CD4-positive, CD25-positive, alpha-beta regulatory T cell (primary cell): Measurements from ENCODE around the gene SLC22A14. TPM values are rescaled to one million over a fixed set of nuclear protein-coding genes. Genes with fewer than 3 reads are reported as not detected.

ENCODE experiments used
- ATAC-seq, 2 donors: fragments of 150-1000 bp; cut with Tn5 transposase; one replicate each; pipeline ENCODE4 v1.10.0; 2021; ENCODE audit warnings: low read depth in 2 of 2, moderate number of reproducible peaks in 2 of 2, moderate library complexity in 1 of 2
- DNase-seq, 3 donors: peaks; one replicate each; pipeline versions ENCODE4 v3.0.0 to v3.0.0-alpha.2; 2012 to 2022; ENCODE audit warnings: mixed read lengths in 1 of 3
- H3K27ac ChIP-seq: one replicate; pipeline ENCODE4 v1.7.0; 2013; ENCODE audit warnings: mild to moderate bottlenecking, low read length; ENCODE audit not compliant: insufficient read depth, poor library complexity, severe bottlenecking
- H3K27me3 ChIP-seq: one replicate; pipeline ENCODE4 v1.7.0; 2013; ENCODE audit warnings: low read length; ENCODE audit not compliant: control insufficient read depth, insufficient read depth
- H3K36me3 ChIP-seq: one replicate; pipeline ENCODE4 v1.7.0; 2013; ENCODE audit warnings: mild to moderate bottlenecking, low read length, moderate library complexity; ENCODE audit not compliant: control insufficient read depth, insufficient read depth
- H3K4me1 ChIP-seq: 2 replicates; pipeline ENCODE4 v1.7.0; 2013; ENCODE audit warnings: mild to moderate bottlenecking, low read length; ENCODE audit not compliant: insufficient read depth, control insufficient read depth, poor library complexity, severe bottlenecking
- H3K4me3 ChIP-seq: one replicate; pipeline ENCODE4 v1.7.0; 2013; ENCODE audit warnings: low read depth, mild to moderate bottlenecking, low read length, moderate library complexity
- H3K9me3 ChIP-seq, 2 experiments: 1 replicate in 1 of 2; 2 replicates in 1 of 2; pipeline ENCODE4 v1.7.0; 2013; ENCODE audit warnings: low read length in 2 of 2, mild to moderate bottlenecking in 1 of 2, moderate library complexity in 1 of 2; ENCODE audit not compliant: control insufficient read depth in 2 of 2
- H3K27ac Mint-ChIP-seq, 3 donors: one replicate each; pipeline ENCODE4 v1.8.0; 2020 to 2022; ENCODE audit warnings: mild to moderate bottlenecking in 3 of 3, mixed read lengths in 3 of 3, moderate library complexity in 2 of 3
- H3K27me3 Mint-ChIP-seq: one replicate; pipeline ENCODE4 v1.8.0; 2022; ENCODE audit warnings: mild to moderate bottlenecking, mixed read lengths
- H3K36me3 Mint-ChIP-seq: one replicate; pipeline ENCODE4 v1.8.0; 2020; ENCODE audit warnings: mixed read lengths
- H3K4me1 Mint-ChIP-seq, 4 donors: one replicate each; pipeline ENCODE4 v1.8.0; 2020 to 2022; ENCODE audit warnings: mixed read lengths in 4 of 4, mild to moderate bottlenecking in 1 of 4
- H3K4me3 Mint-ChIP-seq, 4 donors: one replicate each; pipeline ENCODE4 v1.8.0; 2020 to 2022; ENCODE audit warnings: mild to moderate bottlenecking in 4 of 4, mixed read lengths in 4 of 4, moderate library complexity in 3 of 4
- H3K9me3 Mint-ChIP-seq, 7 donors: one replicate each; pipeline ENCODE4 v1.8.0; 2020 to 2022; ENCODE audit warnings: mixed read lengths in 7 of 7, mild to moderate bottlenecking in 3 of 7, moderate library complexity in 2 of 7
- polyA plus RNA-seq, 4 donors: library from polyadenylated mRNA; unstranded; fragments of 300-500 nt; fragmentation: Illumina TruSeq; gene quantifications; one replicate each; pipeline ENCODE4 v1.2.3, GENCODE V29; 2021
- total RNA-seq: library from RNA; stranded (reverse); gene quantifications from one replicate; pipeline ENCODE4 v1.2.3, GENCODE V29; 2022

Gene SLC22A14
- total and polyA plus RNA-seq, 5 donors from 2014 or later: not detected

DNA sequence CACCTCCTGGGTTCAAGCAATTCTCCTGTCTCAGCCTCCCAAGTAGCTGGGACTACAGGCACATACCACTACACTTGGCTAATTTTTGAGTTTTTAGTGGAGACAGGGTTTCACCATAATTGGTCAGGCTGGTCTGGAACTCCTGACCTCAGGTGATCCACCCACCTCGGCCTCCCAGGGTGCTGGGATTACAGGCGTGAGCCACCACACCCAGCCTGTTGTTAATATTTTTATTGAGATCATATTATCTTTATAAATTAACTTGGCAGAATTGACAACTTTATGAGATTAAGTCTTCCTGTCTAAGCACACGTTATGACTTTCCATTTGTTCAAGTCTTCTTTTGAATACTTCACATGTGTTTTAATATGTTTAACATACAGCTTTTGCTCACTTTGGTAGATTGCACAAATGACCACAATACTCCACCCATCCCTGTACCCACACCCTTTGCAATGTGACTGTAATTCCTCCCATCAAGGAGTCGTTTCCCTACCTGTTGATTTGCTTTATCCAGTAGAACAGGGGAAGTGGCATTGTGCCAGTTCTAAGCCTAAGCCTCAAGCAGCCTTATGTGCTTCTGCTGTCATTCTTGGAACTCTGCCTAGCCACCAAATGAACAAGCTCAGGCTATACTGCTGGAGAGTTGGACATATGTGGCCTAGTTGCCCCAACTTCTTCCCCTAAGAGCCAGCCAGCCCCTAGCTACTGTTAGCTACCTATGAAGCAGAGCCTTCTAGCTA, 72.7 kb downstream of the SLC22A14 start:
- no peaks in the 10 kb centered on the region for H3K9me3 Mint-ChIP-seq
- Histone ChIP-seq H3K4me1 (no peaks in the 10 kb centered on the region), H3K4me3 (no peak overlapping the region), H3K9me3 (no peaks in the 10 kb centered on the region), H3K27ac (no peak overlapping the region), H3K36me3 (no peaks in the 10 kb centered on the region), H3K27me3 (no peaks in the 10 kb centered on the region)
- H3K4me1 Mint-ChIP-seq: peaks cover 0 to 5% (median 0%) of the 10 kb centered on the region in 4 donors
- ATAC-seq (no peak), DNase-seq (no peak)
- no peaks in the 10 kb centered on the region for H3K36me3 Mint-ChIP-seq
- no peak overlapping the region for H3K27ac Mint-ChIP-seq
- no peak overlapping the region for H3K4me3 Mint-ChIP-seq
- no peaks in the 10 kb centered on the region for H3K27me3 Mint-ChIP-seq

DNA sequence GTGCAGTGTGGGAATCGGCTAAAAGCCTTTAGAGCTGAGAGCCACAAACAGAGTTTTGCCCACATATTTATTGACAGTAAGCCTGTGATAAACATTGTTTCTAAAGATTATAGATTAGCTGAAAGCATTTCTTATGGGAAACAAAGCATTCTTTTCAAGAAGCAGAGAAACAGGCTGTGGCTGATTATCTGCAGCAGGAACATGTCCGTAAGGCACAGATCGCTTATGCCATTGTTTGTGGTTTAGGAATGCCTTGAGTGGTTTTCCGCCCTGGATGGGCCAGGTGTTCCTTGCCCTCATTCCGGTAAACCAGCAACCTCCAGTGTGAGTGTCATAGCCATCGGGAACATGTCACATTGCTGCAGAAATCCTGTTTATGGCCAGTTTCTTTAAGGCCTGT, 76.9 kb downstream of the SLC22A14 start:
- ATAC-seq (no peak), DNase-seq (no peak)
- Histone ChIP-seq H3K4me3 (no peak overlapping the region), H3K27me3 (no peaks in the 10 kb centered on the region), H3K9me3 (no peaks in the 10 kb centered on the region), H3K36me3 (no peaks in the 10 kb centered on the region), H3K4me1 (no peaks in the 10 kb centered on the region), H3K27ac (no peak overlapping the region)
- Mint-ChIP-seq H3K4me3 (no peak overlapping the region), H3K36me3 (no peaks in the 10 kb centered on the region), H3K27me3 (no peaks in the 10 kb centered on the region), H3K9me3 (no peaks in the 10 kb centered on the region), H3K27ac (no peak overlapping the region), H3K4me1 (peaks cover 0 to 5% (median 0%) of the 10 kb centered on the region in 4 donors)

GRCh38 chr3:38360345-38360744, 78.3 kb downstream of the SLC22A14 start:
- peaks cover 0 to 4% (median 2%) of the 10 kb centered on the region in 4 donors for H3K4me1 Mint-ChIP-seq
- H3K27ac Mint-ChIP-seq: no peak overlapping the region
- no peaks in the 10 kb centered on the region for H3K4me1 ChIP-seq
- no peaks in the 10 kb centered on the region for H3K27me3 ChIP-seq
- H3K4me3 ChIP-seq: no peak overlapping the region
- no peaks in the 10 kb centered on the region for H3K27me3 Mint-ChIP-seq
- no peak overlapping the region for H3K27ac ChIP-seq
- no peaks in the 10 kb centered on the region for H3K9me3 Mint-ChIP-seq
- no peak overlapping the region for H3K4me3 Mint-ChIP-seq
- H3K9me3 ChIP-seq: no peaks in the 10 kb centered on the region
- no peak for DNase-seq
- no peaks in the 10 kb centered on the region for H3K36me3 Mint-ChIP-seq
- no peak for ATAC-seq
- no peaks in the 10 kb centered on the region for H3K36me3 ChIP-seq

- ATAC-seq: no peak
- no peak overlapping the region for H3K4me3 ChIP-seq
- H3K4me1 Mint-ChIP-seq: peaks cover 0 to 4% (median 2%) of the 10 kb centered on the region in 4 donors
Observed at GRCh38 chr3:38361496-38361895, 79.4 kb downstream of the SLC22A14 start.

GRCh38 chr3:38362825-38363224, 80.7 kb downstream of the SLC22A14 start:
- no peaks in the 10 kb centered on the region for H3K27me3 ChIP-seq
- no peaks in the 10 kb centered on the region for H3K36me3 ChIP-seq
- Mint-ChIP-seq H3K4me1 (peaks cover 0 to 4% (median 2%) of the 10 kb centered on the region in 4 donors), H3K9me3 (no peaks in the 10 kb centered on the region), H3K36me3 (no peaks in the 10 kb centered on the region), H3K27ac (no peak overlapping the region), H3K4me3 (no peak overlapping the region), H3K27me3 (no peaks in the 10 kb centered on the region)
- ATAC-seq (no peak), DNase-seq (no peak)
- H3K4me3 ChIP-seq: no peak overlapping the region
- no peaks in the 10 kb centered on the region for H3K9me3 ChIP-seq
- H3K4me1 ChIP-seq: no peaks in the 10 kb centered on the region
- H3K27ac ChIP-seq: no peak overlapping the region

More at GRCh38 chr3:38361496-38361895, 79.4 kb downstream of the SLC22A14 start:
- H3K4me1 ChIP-seq: no peaks in the 10 kb centered on the region
- H3K4me3 Mint-ChIP-seq: no peak overlapping the region
- H3K27ac Mint-ChIP-seq: no peak overlapping the region
- no peak for DNase-seq
- no peaks in the 10 kb centered on the region for H3K27me3 Mint-ChIP-seq
- H3K27me3 ChIP-seq: no peaks in the 10 kb centered on the region
- H3K9me3 Mint-ChIP-seq: no peaks in the 10 kb centered on the region
- no peak overlapping the region for H3K27ac ChIP-seq
- H3K36me3 Mint-ChIP-seq: no peaks in the 10 kb centered on the region
- no peaks in the 10 kb centered on the region for H3K36me3 ChIP-seq
- H3K9me3 ChIP-seq: no peaks in the 10 kb centered on the region

- Histone ChIP-seq H3K36me3 (no peaks in the 10 kb centered on the region), H3K27ac (no peak overlapping the region), H3K27me3 (no peaks in the 10 kb centered on the region), H3K9me3 (no peaks in the 10 kb centered on the region), H3K4me1 (no peaks in the 10 kb centered on the region), H3K4me3 (no peak overlapping the region)
- Mint-ChIP-seq H3K27ac (no peak overlapping the region), H3K36me3 (no peaks in the 10 kb centered on the region), H3K4me1 (peaks cover 0 to 4% (median 2%) of the 10 kb centered on the region in 4 donors), H3K27me3 (no peaks in the 10 kb centered on the region), H3K4me3 (no peak overlapping the region), H3K9me3 (peaks cover 0 to 2% (median 0%) of the 10 kb centered on the region in 7 donors)
- DNase-seq (no peak), ATAC-seq (no peak)
Observed at GRCh38 chr3:38364721-38365400, 82.8 kb downstream of the SLC22A14 start.

GRCh38 chr3:38365469-38366062, 83.5 kb downstream of the SLC22A14 start:
- no peak for DNase-seq
- no peak overlapping the region for H3K27ac ChIP-seq
- Mint-ChIP-seq H3K27me3 (no peaks in the 10 kb centered on the region), H3K36me3 (no peaks in the 10 kb centered on the region), H3K4me1 (peaks cover 0 to 4% (median 3%) of the 10 kb centered on the region in 4 donors), H3K4me3 (no peak overlapping the region), H3K27ac (no peak overlapping the region), H3K9me3 (peaks cover 0 to 2% (median 0%) of the 10 kb centered on the region in 7 donors)
- no peaks in the 10 kb centered on the region for H3K36me3 ChIP-seq
- no peaks in the 10 kb centered on the region for H3K4me1 ChIP-seq
- no peak for ATAC-seq
- no peaks in the 10 kb centered on the region for H3K9me3 ChIP-seq
- H3K27me3 ChIP-seq: no peaks in the 10 kb centered on the region
- H3K4me3 ChIP-seq: no peak overlapping the region
